ENCODE measurements around the gene KDM4C. TPM values are rescaled to one million over a fixed set of nuclear protein-coding genes. Genes with fewer than 3 reads are reported as not detected.

KDM4C gene
- total and polyA plus RNA-seq, 2 donors (not counting 1 experiment from before 2014, with no cell fraction given) = 49.7 to 141 TPM

DNA sequence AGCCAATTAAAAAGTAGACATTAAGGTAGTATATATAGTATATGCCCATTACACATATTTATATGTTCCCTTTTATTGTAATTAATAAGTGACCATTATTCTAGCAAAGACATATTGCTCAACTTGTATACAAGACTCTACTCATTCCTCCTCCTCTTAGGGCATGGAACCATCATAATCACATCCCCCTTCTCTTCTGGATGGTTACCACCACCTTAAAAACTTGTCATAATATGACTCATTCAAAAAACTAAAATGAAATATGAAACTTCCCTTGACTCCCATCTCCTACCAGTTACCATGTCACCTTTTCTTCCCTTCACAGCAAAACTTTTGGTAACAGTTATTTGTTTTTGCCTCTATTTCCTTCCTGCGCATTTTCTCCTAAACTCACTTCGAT, 438.7 kb downstream of the KDM4C start:
- Mint-ChIP-seq H3K27me3 (no peaks in the 10 kb centered on the region), H3K4me1 (no peaks in the 10 kb centered on the region), H3K9me3 (ENCODE audit: insufficient read depth) (no peaks in the 10 kb centered on the region), H3K4me3 (no peak overlapping the region), H3K27ac (no peak overlapping the region)
- H3K4me1 ChIP-seq (ENCODE audit: control insufficient read depth in 2 of 2, insufficient read depth in 2 of 2, low read length in 2 of 2) = no peaks in the 10 kb centered on the region
- H3K27me3 ChIP-seq (replicated peaks in 1 of 4; ENCODE audit: control extremely low read depth in 1 of 4, control insufficient read depth in 3 of 4, insufficient read depth in 4 of 4, low read length in 3 of 4) = no peaks in the 10 kb centered on the region
- no peak overlapping the region for H3K4me2 ChIP-seq (replicated peaks; ENCODE audit: low read depth, low read length, poor library complexity, severe bottlenecking)
- TF ChIP-seq, protein P1, sequence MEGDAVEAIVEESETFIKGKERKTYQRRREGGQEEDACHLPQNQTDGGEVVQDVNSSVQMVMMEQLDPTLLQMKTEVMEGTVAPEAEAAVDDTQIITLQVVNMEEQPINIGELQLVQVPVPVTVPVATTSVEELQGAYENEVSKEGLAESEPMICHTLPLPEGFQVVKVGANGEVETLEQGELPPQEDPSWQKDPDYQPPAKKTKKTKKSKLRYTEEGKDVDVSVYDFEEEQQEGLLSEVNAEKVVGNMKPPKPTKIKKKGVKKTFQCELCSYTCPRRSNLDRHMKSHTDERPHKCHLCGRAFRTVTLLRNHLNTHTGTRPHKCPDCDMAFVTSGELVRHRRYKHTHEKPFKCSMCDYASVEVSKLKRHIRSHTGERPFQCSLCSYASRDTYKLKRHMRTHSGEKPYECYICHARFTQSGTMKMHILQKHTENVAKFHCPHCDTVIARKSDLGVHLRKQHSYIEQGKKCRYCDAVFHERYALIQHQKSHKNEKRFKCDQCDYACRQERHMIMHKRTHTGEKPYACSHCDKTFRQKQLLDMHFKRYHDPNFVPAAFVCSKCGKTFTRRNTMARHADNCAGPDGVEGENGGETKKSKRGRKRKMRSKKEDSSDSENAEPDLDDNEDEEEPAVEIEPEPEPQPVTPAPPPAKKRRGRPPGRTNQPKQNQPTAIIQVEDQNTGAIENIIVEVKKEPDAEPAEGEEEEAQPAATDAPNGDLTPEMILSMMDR (IDR thresholded peaks at IDR 0.05) = no peak
- no peak for TF ChIP-seq EZH2 (IDR thresholded peaks at IDR 0.05; ENCODE audit: borderline replicate concordance, insufficient read depth, low read depth, low read length, poor library complexity, severe bottlenecking)
- no peaks in the 10 kb centered on the region for H3K36me3 ChIP-seq (replicated peaks in 1 of 2; ENCODE audit: control extremely low read depth in 1 of 2, control insufficient read depth in 1 of 2, extremely low read depth in 1 of 2, insufficient read depth in 2 of 2, low read length in 1 of 2)
- no peaks in the 10 kb centered on the region for H4K20me1 ChIP-seq (ENCODE audit: control insufficient read depth, insufficient read depth, low read length, poor library complexity, severe bottlenecking)
- WGBS (ENCODE audit: insufficient coverage) = 95% methylated on average over 2 of the region's 2 CpGs
- H2AFZ ChIP-seq (ENCODE audit: insufficient read depth, low read depth, low read length, poor library complexity, severe bottlenecking) = no peak overlapping the region
- ChIA-PET POLR2A (no interaction called here), CTCF (no interaction called here)
- H3K4me3 ChIP-seq (ENCODE audit: control extremely low read depth in 1 of 5, extremely low read depth in 1 of 5, insufficient read depth in 1 of 5, low read depth in 2 of 5, low read length in 4 of 5) = no peak overlapping the region
- DNase-seq (no peak), ATAC-seq (ENCODE audit: low read depth) (no peak)
- no peak overlapping the region for H3K27ac ChIP-seq (ENCODE audit: low read length in 2 of 2)
- intact Hi-C loops (cut with micrococcal nuclease) = no loop called here
- H3K79me2 ChIP-seq (ENCODE audit: control insufficient read depth, insufficient read depth, low read length) = no peaks in the 10 kb centered on the region
- no peaks in the 10 kb centered on the region for H3K9me3 ChIP-seq (ENCODE audit: control extremely low read depth in 1 of 3, control insufficient read depth in 2 of 3, insufficient read depth in 1 of 3, low read length in 2 of 3)
- H3K9ac ChIP-seq (ENCODE audit: low read length) = no peak overlapping the region

DNA sequence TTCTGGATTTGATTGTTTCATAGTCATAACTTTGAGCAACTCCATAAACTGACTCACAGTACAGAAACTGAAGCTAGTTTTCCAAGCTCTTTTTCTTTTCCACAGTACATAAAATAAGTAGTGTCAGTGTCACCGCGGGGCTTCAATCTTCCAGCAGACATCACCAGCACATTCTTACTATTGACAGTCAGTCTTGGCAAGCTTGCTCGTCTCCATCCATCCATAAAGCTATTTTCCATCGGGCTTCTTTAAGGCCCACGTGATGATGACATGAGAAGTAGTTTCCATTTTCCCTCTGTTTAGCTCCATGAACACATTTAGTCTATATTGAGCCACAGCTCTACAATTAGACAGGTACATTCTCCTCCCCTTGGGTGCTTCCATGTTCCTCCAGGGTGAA, 443.4 kb downstream of the KDM4C start:
- 94% methylated on average over 5 of the region's 5 CpGs for WGBS (ENCODE audit: insufficient coverage)
- no peaks in the 10 kb centered on the region for H3K4me1 ChIP-seq (ENCODE audit: control insufficient read depth in 2 of 2, insufficient read depth in 2 of 2, low read length in 2 of 2)
- Mint-ChIP-seq H3K9me3 (ENCODE audit: insufficient read depth) (no peaks in the 10 kb centered on the region), H3K4me3 (no peak overlapping the region), H3K4me1 (no peaks in the 10 kb centered on the region), H3K27me3 (no peaks in the 10 kb centered on the region), H3K27ac (no peak overlapping the region)
- no peaks in the 10 kb centered on the region for H3K27me3 ChIP-seq (replicated peaks in 1 of 4; ENCODE audit: control extremely low read depth in 1 of 4, control insufficient read depth in 3 of 4, insufficient read depth in 4 of 4, low read length in 3 of 4)
- CTCF ChIA-PET = no interaction called here
- POLR2A ChIA-PET = no interaction called here
- TF ChIP-seq EZH2 (IDR thresholded peaks at IDR 0.05; ENCODE audit: borderline replicate concordance, insufficient read depth, low read depth, low read length, poor library complexity, severe bottlenecking) = no peak
- TF ChIP-seq, protein P1 (IDR thresholded peaks at IDR 0.05) = no peak
- no peaks in the 10 kb centered on the region for H4K20me1 ChIP-seq (ENCODE audit: control insufficient read depth, insufficient read depth, low read length, poor library complexity, severe bottlenecking)
- H2AFZ ChIP-seq (ENCODE audit: insufficient read depth, low read depth, low read length, poor library complexity, severe bottlenecking) = no peak overlapping the region
- H3K4me3 ChIP-seq (ENCODE audit: control extremely low read depth in 1 of 5, extremely low read depth in 1 of 5, insufficient read depth in 1 of 5, low read depth in 2 of 5, low read length in 4 of 5) = no peak overlapping the region
- DNase-seq (no peak), ATAC-seq (ENCODE audit: low read depth) (no peak)
- no peaks in the 10 kb centered on the region for H3K79me2 ChIP-seq (ENCODE audit: control insufficient read depth, insufficient read depth, low read length)
- no peak overlapping the region for H3K27ac ChIP-seq (ENCODE audit: low read length in 2 of 2)
- no peak overlapping the region for H3K9ac ChIP-seq (ENCODE audit: low read length)
- H3K9me3 ChIP-seq (ENCODE audit: control extremely low read depth in 1 of 3, control insufficient read depth in 2 of 3, insufficient read depth in 1 of 3, low read length in 2 of 3) = no peaks in the 10 kb centered on the region
- H3K36me3 ChIP-seq (replicated peaks in 1 of 2; ENCODE audit: control extremely low read depth in 1 of 2, control insufficient read depth in 1 of 2, extremely low read depth in 1 of 2, insufficient read depth in 2 of 2, low read length in 1 of 2) = no peaks in the 10 kb centered on the region
- intact Hi-C loops (cut with micrococcal nuclease) = no loop called here
- H3K4me2 ChIP-seq (replicated peaks; ENCODE audit: low read depth, low read length, poor library complexity, severe bottlenecking) = no peak overlapping the region
